Gastroesophageal sphincter (tissue), 4 donors: ENCODE results near the gene RBBP6. TPM values are rescaled to one million over a fixed set of nuclear protein-coding genes. Genes with fewer than 3 reads are reported as not detected.
A peak's percentile ranks its signal among the peaks of the same experiment; 100 is the strongest.

Experiments
- ATAC-seq: fragments of 150-250 bp; one replicate; pipeline ENCODE4 v1.9.1; 2016; ENCODE audit warnings: mild to moderate bottlenecking, moderate library complexity
- H3K27ac ChIP-seq, 4 donors: fragments of 200-600 bp; sonication (generic) in 3 of 4; 1 replicate in 3 of 4; 2 replicates in 1 of 4; pipeline ENCODE4 v1.5.1; 2016 to 2019
- H3K27me3 ChIP-seq: fragments of 200-600 bp; sonication (generic); one replicate; pipeline ENCODE4 v1.5.1; 2019
- H3K36me3 ChIP-seq, 2 donors: fragments of 200-600 bp; sonication (generic); one replicate each; pipeline ENCODE4 v1.5.1; 2019; ENCODE audit warnings: control low read depth in 1 of 2
- H3K4me1 ChIP-seq, 3 donors: fragments of 200-600 bp; sonication (generic); 1 replicate in 2 of 3; 2 replicates in 1 of 3; pipeline ENCODE4 v1.5.1; 2016 to 2019; ENCODE audit warnings: control low read depth in 2 of 3
- H3K4me3 ChIP-seq, 2 donors: fragments of 200-600 bp; sonication (generic); one replicate each; pipeline ENCODE4 v1.5.1; 2019; ENCODE audit warnings: mild to moderate bottlenecking in 1 of 2, moderate library complexity in 1 of 2
- H3K9me3 ChIP-seq, 3 donors: fragments of 200-600 bp; sonication (generic); one replicate each; pipeline ENCODE4 v1.5.1; 2017 to 2019; ENCODE audit warnings: control low read depth in 2 of 3
- EP300 ChIP-seq: sonication (generic); formaldehyde crosslinking; IDR thresholded peaks from one replicate; pipeline ENCODE4 v1.6.1; 2017; ENCODE audit warnings: antibody characterized with exemption, mild to moderate bottlenecking
- POLR2A ChIP-seq, 2 donors: fragments of 450-650 bp; IDR thresholded peaks; one replicate each; pipeline ENCODE4 v1.6.1; 2017; ENCODE audit warnings: antibody characterized with exemption in 2 of 2, mild to moderate bottlenecking in 2 of 2, moderate library complexity in 1 of 2
- POLR2AphosphoS5 ChIP-seq: sonication (generic); formaldehyde crosslinking; IDR thresholded peaks from one replicate; pipeline ENCODE4 v1.6.1; 2017; ENCODE audit warnings: antibody characterized with exemption
- WGBS, 2 donors: methylation state at CpG; one replicate each; pipeline ENCODE4 v1.1.5; 2018; ENCODE audit warnings: low coverage in 1 of 2; 5-methylcytosine and 5-hydroxymethylcytosine counted together
- total RNA-seq, 4 donors: library from RNA; depleted of rRNA; stranded (reverse); fragments of >200 nt; gene quantifications; one replicate each; pipeline ENCODE4 v1.1.0, GENCODE V29; 2016
- TF ChIP-seq, protein P1 (sequence below), 4 experiments: fragments of 200-600 bp in 2 of 4; fragments of 450-650 bp in 2 of 4; sonication (generic) in 1 of 4; IDR thresholded peaks; one replicate each; pipeline ENCODE4 v1.5.1; 2017 to 2019; ENCODE audit warnings: antibody characterized with exemption in 4 of 4, mild to moderate bottlenecking in 2 of 4, moderate library complexity in 2 of 4

The RBBP6 gene
- total RNA-seq, 4 donors from 2014 or later: 46.0 to 134 (median 66.1) TPM

DNA sequence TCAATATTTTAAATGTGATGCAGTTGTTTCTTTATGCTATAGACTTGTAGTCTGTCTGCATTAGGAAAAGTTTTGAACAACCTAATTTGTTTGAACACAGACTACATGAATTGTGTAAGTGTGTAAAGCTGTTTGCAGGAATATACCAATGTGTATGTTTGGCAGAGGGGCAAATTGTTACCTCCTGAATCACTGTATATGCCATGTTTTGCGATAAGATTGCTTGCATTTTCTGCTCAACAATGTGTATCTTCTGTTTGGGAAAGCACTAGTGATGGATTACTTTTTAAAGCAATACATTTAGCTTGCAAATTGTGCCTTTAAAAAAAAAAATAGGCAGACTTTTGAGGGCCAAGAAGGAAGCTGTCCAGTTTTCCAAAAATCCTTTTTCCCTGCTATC lies 14.6 kb downstream of the RBBP6 start:
- H3K36me3 ChIP-seq: peaks cover 0 to 46% of the 10 kb centered on the region in 2 donors
- H3K27me3 ChIP-seq: no peaks in the 10 kb centered on the region
- no peak overlapping the region for H3K4me3 ChIP-seq
- no peak for ATAC-seq
- peaks cover 0 to 49% (median 7%) of the 10 kb centered on the region in 3 donors for H3K4me1 ChIP-seq
- no peak overlapping the region for H3K27ac ChIP-seq
- no peaks in the 10 kb centered on the region for H3K9me3 ChIP-seq
- WGBS, 2 donors: 0 to 56% methylated on average over 1 of the region's 1 CpG
- TF ChIP-seq POLR2AphosphoS5 (no peak), POLR2A (IDR thresholded peaks at IDR 0.05) (no peak), EP300 (no peak)
- TF ChIP-seq, protein P1, sequence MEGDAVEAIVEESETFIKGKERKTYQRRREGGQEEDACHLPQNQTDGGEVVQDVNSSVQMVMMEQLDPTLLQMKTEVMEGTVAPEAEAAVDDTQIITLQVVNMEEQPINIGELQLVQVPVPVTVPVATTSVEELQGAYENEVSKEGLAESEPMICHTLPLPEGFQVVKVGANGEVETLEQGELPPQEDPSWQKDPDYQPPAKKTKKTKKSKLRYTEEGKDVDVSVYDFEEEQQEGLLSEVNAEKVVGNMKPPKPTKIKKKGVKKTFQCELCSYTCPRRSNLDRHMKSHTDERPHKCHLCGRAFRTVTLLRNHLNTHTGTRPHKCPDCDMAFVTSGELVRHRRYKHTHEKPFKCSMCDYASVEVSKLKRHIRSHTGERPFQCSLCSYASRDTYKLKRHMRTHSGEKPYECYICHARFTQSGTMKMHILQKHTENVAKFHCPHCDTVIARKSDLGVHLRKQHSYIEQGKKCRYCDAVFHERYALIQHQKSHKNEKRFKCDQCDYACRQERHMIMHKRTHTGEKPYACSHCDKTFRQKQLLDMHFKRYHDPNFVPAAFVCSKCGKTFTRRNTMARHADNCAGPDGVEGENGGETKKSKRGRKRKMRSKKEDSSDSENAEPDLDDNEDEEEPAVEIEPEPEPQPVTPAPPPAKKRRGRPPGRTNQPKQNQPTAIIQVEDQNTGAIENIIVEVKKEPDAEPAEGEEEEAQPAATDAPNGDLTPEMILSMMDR (IDR thresholded peaks at IDR 0.05): no peak

DNA sequence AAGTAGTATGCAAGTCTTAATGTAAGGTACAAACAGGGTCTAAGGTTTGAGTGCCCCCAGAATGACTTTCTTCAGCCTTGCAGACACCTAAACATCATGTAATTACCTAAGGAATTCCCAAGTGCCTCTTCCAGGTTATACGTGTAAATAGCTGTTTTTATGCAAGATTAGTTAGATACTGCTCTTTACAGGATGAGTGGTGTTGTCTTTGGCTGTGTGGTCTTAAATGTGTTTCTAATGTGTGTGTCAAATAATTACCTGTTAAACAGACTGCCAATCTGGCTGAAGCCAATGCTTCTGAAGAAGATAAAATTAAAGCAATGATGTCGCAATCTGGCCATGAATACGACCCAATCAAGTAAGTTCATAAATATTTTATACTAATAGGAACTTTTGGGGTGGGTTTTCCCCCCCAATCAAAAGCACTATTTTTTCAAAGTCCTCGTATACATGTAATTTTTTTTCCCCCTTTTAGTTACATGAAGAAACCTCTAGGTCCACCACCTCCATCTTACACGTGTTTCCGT lies 16.0 kb downstream of the RBBP6 start:
- Histone ChIP-seq H3K27ac (no peak overlapping the region), H3K9me3 (no peaks in the 10 kb centered on the region), H3K4me3 (no peak overlapping the region), H3K27me3 (no peaks in the 10 kb centered on the region), H3K4me1 (peaks cover 0 to 43% (median 5%) of the 10 kb centered on the region in 3 donors), H3K36me3 (peaks cover 0 to 50% of the 10 kb centered on the region in 2 donors)
- no peak for TF ChIP-seq EP300
- TF ChIP-seq POLR2AphosphoS5: no peak
- TF ChIP-seq, protein P1 (IDR thresholded peaks at IDR 0.05): no peak
- no peak for ATAC-seq
- 88 to 89% methylated on average over 5 to 6 of the region's 6 CpGs for WGBS, 2 donors

DNA sequence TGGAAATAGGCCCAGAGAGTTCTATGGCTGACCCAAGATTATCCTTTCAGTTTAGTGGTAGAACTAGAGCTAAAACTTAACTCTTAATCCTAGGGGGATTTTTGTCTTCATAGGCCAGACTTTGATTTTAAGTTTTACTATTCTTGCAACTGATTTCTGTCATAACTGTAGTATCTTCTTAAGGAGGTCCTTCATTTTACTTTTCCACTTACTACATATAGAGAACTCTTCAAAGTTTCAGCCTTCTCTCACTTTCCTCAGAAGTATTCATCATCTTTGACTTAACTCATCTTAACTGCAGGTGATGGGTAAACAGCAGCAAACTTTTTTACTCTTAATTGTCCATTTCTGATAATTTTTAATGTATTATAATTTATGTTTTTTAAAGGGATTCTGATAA lies 23.4 kb downstream of the RBBP6 start:
- H3K4me1 ChIP-seq: no peaks in the 10 kb centered on the region
- H3K36me3 ChIP-seq: peaks cover 22 to 99% of the 10 kb centered on the region in 2 donors
- no peak for TF ChIP-seq EP300
- TF ChIP-seq POLR2AphosphoS5: no peak
- TF ChIP-seq, protein P1 (IDR thresholded peaks at IDR 0.05): no peak
- no peak for TF ChIP-seq POLR2A (IDR thresholded peaks at IDR 0.05)
- H3K9me3 ChIP-seq: no peaks in the 10 kb centered on the region
- ATAC-seq: no peak
- no peak overlapping the region for H3K4me3 ChIP-seq
- no peak overlapping the region for H3K27ac ChIP-seq
- no peaks in the 10 kb centered on the region for H3K27me3 ChIP-seq

DNA sequence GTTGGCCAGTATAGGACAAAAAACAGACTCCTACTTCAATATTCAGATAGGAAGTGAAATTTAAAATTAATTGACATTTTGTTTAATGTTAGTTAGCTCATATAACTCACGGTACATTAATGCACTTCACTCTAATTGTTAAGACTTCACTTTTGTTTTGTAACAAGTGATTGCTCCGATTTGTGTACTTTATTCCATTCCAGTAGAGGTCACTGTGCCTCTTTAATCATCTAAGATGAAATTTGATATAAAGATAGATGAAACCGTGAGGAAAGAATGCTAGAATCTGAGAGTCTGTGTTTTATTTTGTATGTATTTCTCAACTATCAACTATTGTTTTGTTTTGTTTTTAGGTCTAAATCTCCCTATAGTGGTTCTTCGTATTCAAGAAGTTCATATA lies 29.0 kb downstream of the RBBP6 start:
- Histone ChIP-seq H3K27me3 (no peaks in the 10 kb centered on the region), H3K4me1 (no peaks in the 10 kb centered on the region), H3K36me3 (peaks cover 23 to 93% of the 10 kb centered on the region in 2 donors), H3K4me3 (no peak overlapping the region), H3K27ac (peak overlapping the region in 1 of 4 donors; percentile 20), H3K9me3 (no peaks in the 10 kb centered on the region)
- 37% methylated on average over 4 of the region's 4 CpGs for WGBS, 2 donors
- no peak for ATAC-seq
- no peak for TF ChIP-seq POLR2A (IDR thresholded peaks at IDR 0.05)
- TF ChIP-seq, protein P1 (IDR thresholded peaks at IDR 0.05): peak; percentile 16 to 35 (median 28)

DNA sequence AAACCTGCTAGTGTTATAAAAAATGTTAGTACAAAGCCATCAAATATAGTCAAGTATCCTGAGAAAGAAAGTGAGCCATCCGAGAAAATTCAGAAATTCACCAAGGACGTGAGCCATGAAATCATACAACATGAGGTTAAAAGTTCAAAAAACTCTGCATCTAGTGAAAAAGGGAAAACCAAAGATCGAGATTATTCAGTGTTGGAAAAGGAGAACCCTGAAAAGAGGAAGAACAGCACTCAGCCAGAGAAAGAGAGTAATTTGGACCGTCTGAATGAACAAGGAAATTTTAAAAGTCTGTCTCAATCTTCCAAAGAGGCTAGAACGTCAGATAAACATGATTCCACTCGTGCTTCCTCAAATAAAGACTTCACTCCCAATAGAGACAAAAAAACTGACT lies 31.7 kb downstream of the RBBP6 start:
- no peak for ATAC-seq
- Histone ChIP-seq H3K4me3 (no peak overlapping the region), H3K27ac (no peak overlapping the region), H3K9me3 (no peaks in the 10 kb centered on the region), H3K36me3 (peaks cover 20 to 66% of the 10 kb centered on the region in 2 donors), H3K27me3 (no peaks in the 10 kb centered on the region), H3K4me1 (no peaks in the 10 kb centered on the region)
- no peak for TF ChIP-seq POLR2A (IDR thresholded peaks at IDR 0.05)
- no peak for TF ChIP-seq EP300
- no peak for TF ChIP-seq POLR2AphosphoS5
- TF ChIP-seq, protein P1 (IDR thresholded peaks at IDR 0.05): no peak
- 70 to 74% methylated on average over 4 to 6 of the region's 6 CpGs for WGBS, 2 donors
